ENCODE results near the gene CDIPT.
"Not testable (repeated sequence)": the region's sequence is repeated elsewhere in the genome, so short reads cannot be mapped to it uniquely, and the experiment has no call there.

Gene CDIPT

GRCh38 chr16:29857133-29857760 lies 5.8 kb downstream of the CDIPT start:
- no peak for DNase-seq

GRCh38 chr16:29854520-29855100 lies 8.4 kb downstream of the CDIPT start:
- no peak for DNase-seq

GRCh38 chr16:29852654-29853053 lies 10.4 kb downstream of the CDIPT start:
- no peak for DNase-seq

- no peak for DNase-seq
These were observed 12.0 kb downstream of the CDIPT start for GRCh38 chr16:29850998-29851397.

GRCh38 chr16:29849505-29849904 lies 13.5 kb downstream of the CDIPT start:
- no peak for DNase-seq

GRCh38 chr16:29848420-29849297 lies 14.4 kb downstream of the CDIPT start:
- peak; percentile 86 to 89 for DNase-seq

- no peak for DNase-seq
These were observed 17.4 kb downstream of the CDIPT start for GRCh38 chr16:29845656-29846055.

GRCh38 chr16:29844575-29845331 lies 18.3 kb downstream of the CDIPT start:
- DNase-seq: no peak

GRCh38 chr16:29843931-29844330 lies 19.1 kb downstream of the CDIPT start:
- no peak for DNase-seq

- no peak for DNase-seq
These were observed 20.2 kb downstream of the CDIPT start for GRCh38 chr16:29842732-29843346.

- DNase-seq: no peak
These were observed 21.4 kb downstream of the CDIPT start for GRCh38 chr16:29841631-29842030.

GRCh38 chr16:29840240-29840639 lies 22.8 kb downstream of the CDIPT start:
- no peak for DNase-seq

GRCh38 chr16:29839822-29840221 lies 23.2 kb downstream of the CDIPT start:
- no peak for DNase-seq

- no peak for DNase-seq
These were observed 25.2 kb downstream of the CDIPT start for GRCh38 chr16:29837841-29838240.

GRCh38 chr16:29836623-29837022 lies 26.4 kb downstream of the CDIPT start:
- no peak for DNase-seq

- no peak for DNase-seq
These were observed 27.1 kb downstream of the CDIPT start for GRCh38 chr16:29835926-29836325.

GRCh38 chr16:29834079-29834478 lies 28.9 kb downstream of the CDIPT start:
- DNase-seq: peak in 1 of 2 experiments; percentile 38

GRCh38 chr16:29833219-29833618 lies 29.8 kb downstream of the CDIPT start:
- not testable (repeated sequence) for DNase-seq

GRCh38 chr16:29831490-29831889 lies 31.5 kb downstream of the CDIPT start:
- DNase-seq: no peak

GRCh38 chr16:29830774-29831173 lies 32.3 kb downstream of the CDIPT start:
- DNase-seq: no peak

GRCh38 chr16:29826342-29826695 lies 36.7 kb downstream of the CDIPT start:
- DNase-seq: peak in 1 of 2 experiments; percentile 21

- peak; percentile 78 for DNase-seq
These were observed 37.6 kb downstream of the CDIPT start for GRCh38 chr16:29825145-29826044.
